OCI-LY3 (cell line): ENCODE measurements around the gene MUSTN1.

Experiments
- H2AFZ ChIP-seq: fragments of 200-600, 300-600 bp; shearing (Covaris generic); 2 replicates; pipeline ENCODE4 v1.6.0; 2014; ENCODE audit warnings: antibody characterized with exemption, low read depth, low read length
- H3K27ac ChIP-seq: fragments of 200-600, 300-600 bp; sonication (generic); 2 replicates; pipeline ENCODE4 v1.5.1; 2014; ENCODE audit warnings: mild to moderate bottlenecking, low read length, moderate library complexity, mixed read lengths
- H3K27me3 ChIP-seq: fragments of 200-600, 300-600 bp; sonication (generic); 2 replicates; pipeline ENCODE4 v1.6.1; 2014; ENCODE audit warnings: low read depth, low read length, mixed read lengths
- H3K36me3 ChIP-seq: fragments of 200-600, 300-600 bp; sonication (generic); replicated peaks from 2 replicates; pipeline ENCODE3; 2014; ENCODE audit warnings: low read depth, low read length, mixed read lengths
- H3K4me1 ChIP-seq: fragments of 300-600, 200-600 bp; sonication (generic); 2 replicates; pipeline ENCODE4 v1.6.1; 2014; ENCODE audit warnings: low read length, mixed read lengths
- H3K4me2 ChIP-seq: fragments of 200-600, 300-600 bp; sonication (generic); 2 replicates; pipeline ENCODE4 v1.6.1; 2014; ENCODE audit warnings: low read length, mixed read lengths
- H3K4me3 ChIP-seq: fragments of 300-600, 200-600 bp; sonication (generic); 2 replicates; pipeline ENCODE4 v1.5.1; 2014; ENCODE audit warnings: antibody characterized with exemption, mild to moderate bottlenecking, low read length, moderate library complexity
- H3K79me2 ChIP-seq: fragments of 300-600, 200-600 bp; shearing (Covaris generic); 2 replicates; pipeline ENCODE4 v1.6.1; 2014; ENCODE audit warnings: mild to moderate bottlenecking, low read length, mixed read lengths
- H3K9ac ChIP-seq: fragments of 300-600, 200-600 bp; shearing (Covaris generic); 2 replicates; pipeline ENCODE4 v1.6.0; 2014; ENCODE audit warnings: mild to moderate bottlenecking, low read length, moderate library complexity
- H3K9me3 ChIP-seq: fragments of 200-600, 300-600 bp; shearing (Covaris generic); 2 replicates; pipeline ENCODE4 v1.6.1; 2014; ENCODE audit warnings: low read length, mixed read lengths; ENCODE audit not compliant: insufficient read depth
- H4K20me1 ChIP-seq: fragments of 200-600, 300-600 bp; sonication (generic); 2 replicates; pipeline ENCODE4 v1.6.1; 2016; ENCODE audit warnings: low read length, mixed read lengths; ENCODE audit not compliant: insufficient read depth
- EZH2phosphoT487 ChIP-seq: fragments of 200-600 bp; shearing (Covaris generic); IDR thresholded peaks from 2 replicates; pipeline ENCODE4 v1.6.1; 2018; ENCODE audit warnings: antibody characterized with exemption, mixed run types, low read depth
- TF ChIP-seq, protein P1 (sequence below): fragments of 200-600, 300-600 bp; sonication (generic); IDR thresholded peaks from 2 replicates; pipeline ENCODE4 v1.5.1; 2014; ENCODE audit warnings: antibody characterized with exemption, low read length, low read depth

Gene MUSTN1

DNA sequence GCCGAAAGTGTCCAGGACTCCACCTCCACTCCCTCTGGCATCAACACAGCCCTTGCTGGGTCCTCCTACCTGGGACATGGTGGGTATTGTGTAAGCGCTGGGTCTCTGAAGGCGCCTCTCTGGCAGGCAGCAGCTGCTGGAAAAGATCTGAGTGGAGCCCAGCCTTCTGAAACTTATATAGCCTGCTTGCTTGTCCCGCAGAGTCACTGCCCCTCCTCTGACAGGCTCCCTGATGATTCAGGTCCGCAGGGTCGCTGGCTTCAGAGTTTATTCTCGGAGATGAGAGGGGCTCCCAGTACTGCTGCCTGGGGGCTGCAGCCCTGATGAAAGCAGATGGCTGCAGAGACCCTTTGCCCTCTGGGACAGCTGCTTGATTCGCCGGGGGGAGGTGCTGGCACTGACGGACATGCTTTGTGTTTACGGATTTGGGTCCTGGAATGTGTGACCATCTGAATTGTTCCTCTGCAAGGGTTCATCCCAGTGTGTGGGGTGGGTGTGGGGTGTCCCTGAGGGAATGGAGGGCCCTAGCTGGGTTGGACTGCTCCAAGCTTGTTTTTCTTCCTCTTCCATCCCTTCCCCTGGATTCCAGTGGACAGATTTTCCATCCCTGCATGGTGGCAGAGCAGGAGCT is at the start of gene MUSTN1:
MUSTN1 (minus strand) TSS at position 149 of the 631 bp plus-strand sequence; CDS start at position 78, 71 bp downstream.
- H2AFZ ChIP-seq: no peak within 1 kb of the TSS
- no peaks in the 10 kb centered on the region for H3K27me3 ChIP-seq
- H3K9ac ChIP-seq: no peak within 1 kb of the TSS
- no peaks in the 10 kb centered on the region for H4K20me1 ChIP-seq
- H3K9me3 ChIP-seq: no peaks in the 10 kb centered on the region
- no peak within 1 kb of the TSS for H3K27ac ChIP-seq
- H3K79me2 ChIP-seq: no peaks in the 10 kb centered on the region
- H3K4me2 ChIP-seq: no peak within 1 kb of the TSS
- H3K4me1 ChIP-seq: no peaks in the 10 kb centered on the region
- no peak within 1 kb of the TSS for H3K4me3 ChIP-seq
- no peaks in the 10 kb centered on the region for H3K36me3 ChIP-seq
- TF ChIP-seq, protein P1, sequence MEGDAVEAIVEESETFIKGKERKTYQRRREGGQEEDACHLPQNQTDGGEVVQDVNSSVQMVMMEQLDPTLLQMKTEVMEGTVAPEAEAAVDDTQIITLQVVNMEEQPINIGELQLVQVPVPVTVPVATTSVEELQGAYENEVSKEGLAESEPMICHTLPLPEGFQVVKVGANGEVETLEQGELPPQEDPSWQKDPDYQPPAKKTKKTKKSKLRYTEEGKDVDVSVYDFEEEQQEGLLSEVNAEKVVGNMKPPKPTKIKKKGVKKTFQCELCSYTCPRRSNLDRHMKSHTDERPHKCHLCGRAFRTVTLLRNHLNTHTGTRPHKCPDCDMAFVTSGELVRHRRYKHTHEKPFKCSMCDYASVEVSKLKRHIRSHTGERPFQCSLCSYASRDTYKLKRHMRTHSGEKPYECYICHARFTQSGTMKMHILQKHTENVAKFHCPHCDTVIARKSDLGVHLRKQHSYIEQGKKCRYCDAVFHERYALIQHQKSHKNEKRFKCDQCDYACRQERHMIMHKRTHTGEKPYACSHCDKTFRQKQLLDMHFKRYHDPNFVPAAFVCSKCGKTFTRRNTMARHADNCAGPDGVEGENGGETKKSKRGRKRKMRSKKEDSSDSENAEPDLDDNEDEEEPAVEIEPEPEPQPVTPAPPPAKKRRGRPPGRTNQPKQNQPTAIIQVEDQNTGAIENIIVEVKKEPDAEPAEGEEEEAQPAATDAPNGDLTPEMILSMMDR: no peak
- TF ChIP-seq EZH2phosphoT487: no peak

GRCh38 chr3:52882377-52882776 is 47.6 kb upstream of the MUSTN1 start:
- TF ChIP-seq, protein P1: no peak
- TF ChIP-seq EZH2phosphoT487: no peak
- Histone ChIP-seq H3K4me2 (no peak overlapping the region), H3K27me3 (no peaks in the 10 kb centered on the region), H2AFZ (no peak overlapping the region), H4K20me1 (peaks cover 6% of the 10 kb centered on the region; the same call in 1 of the 2 replicates), H3K9me3 (no peaks in the 10 kb centered on the region), H3K36me3 (peaks cover 10% of the 10 kb centered on the region), H3K4me1 (peaks cover 10% of the 10 kb centered on the region), H3K79me2 (no peaks in the 10 kb centered on the region), H3K27ac (no peak overlapping the region), H3K9ac (no peak overlapping the region), H3K4me3 (no peak overlapping the region)

GRCh38 chr3:52881871-52882270 is 47.1 kb upstream of the MUSTN1 start:
- Histone ChIP-seq H3K4me1 (peaks cover 10% of the 10 kb centered on the region), H4K20me1 (peaks cover 6% of the 10 kb centered on the region), H3K9me3 (no peaks in the 10 kb centered on the region), H3K4me3 (no peak overlapping the region), H3K9ac (no peak overlapping the region), H3K27ac (no peak overlapping the region), H3K27me3 (no peaks in the 10 kb centered on the region), H2AFZ (no peak overlapping the region), H3K79me2 (no peaks in the 10 kb centered on the region), H3K4me2 (no peak overlapping the region), H3K36me3 (peaks cover 10% of the 10 kb centered on the region)
- TF ChIP-seq EZH2phosphoT487: no peak
- TF ChIP-seq, protein P1: no peak

DNA sequence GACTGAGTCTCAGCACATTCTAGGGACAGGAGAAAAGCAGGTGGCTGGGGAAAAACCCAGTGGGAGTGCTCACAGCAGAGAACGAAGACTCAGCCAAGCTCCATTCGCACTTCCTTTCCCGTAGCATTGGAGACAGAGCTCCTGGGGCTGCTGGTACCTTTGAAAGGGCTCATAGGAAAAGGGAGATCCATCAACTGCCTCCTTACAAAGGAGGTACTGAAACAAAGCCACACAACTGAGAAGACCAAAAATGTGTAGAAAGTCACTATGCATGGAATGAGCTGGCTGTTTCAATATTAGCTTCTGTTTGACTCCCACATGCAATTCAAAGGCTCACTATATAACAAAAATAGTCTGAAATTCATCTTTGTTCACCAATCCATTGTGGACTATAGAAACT is 45.7 kb upstream of the MUSTN1 start:
- no peak overlapping the region for H3K27ac ChIP-seq
- H3K79me2 ChIP-seq: no peaks in the 10 kb centered on the region
- TF ChIP-seq, protein P1: no peak
- TF ChIP-seq EZH2phosphoT487: no peak
- H3K4me1 ChIP-seq: peaks cover 10% of the 10 kb centered on the region
- H3K27me3 ChIP-seq: no peaks in the 10 kb centered on the region
- H3K9me3 ChIP-seq: no peaks in the 10 kb centered on the region
- no peak overlapping the region for H2AFZ ChIP-seq
- H3K36me3 ChIP-seq: peaks cover 6% of the 10 kb centered on the region
- H3K4me2 ChIP-seq: 0 out of 2 replicates have a peak overlapping the region, but pooled peaks have one; percentile 22
- H3K9ac ChIP-seq: no peak overlapping the region
- no peak overlapping the region for H3K4me3 ChIP-seq
- H4K20me1 ChIP-seq: peaks cover 6% of the 10 kb centered on the region
